ENCODE measurements around the gene RNF125. TPM values are rescaled to one million over a fixed set of nuclear protein-coding genes. Genes with fewer than 3 reads are reported as not detected.
A peak's percentile ranks its signal among the peaks of the same experiment; 100 is the strongest.
"Not testable (repeated sequence)": the region's sequence is repeated elsewhere in the genome, so short reads cannot be mapped to it uniquely, and the experiment has no call there.

Gene RNF125
- total RNA-seq, 1 donor from 2014 or later = 3.4 TPM

- intact Hi-C loops (cut with micrococcal nuclease) = no loop called here
- no peak for DNase-seq
- no peak for ATAC-seq
Measured at GRCh38 chr18:32074206-32074605, 55.6 kb downstream of the RNF125 start.

DNA sequence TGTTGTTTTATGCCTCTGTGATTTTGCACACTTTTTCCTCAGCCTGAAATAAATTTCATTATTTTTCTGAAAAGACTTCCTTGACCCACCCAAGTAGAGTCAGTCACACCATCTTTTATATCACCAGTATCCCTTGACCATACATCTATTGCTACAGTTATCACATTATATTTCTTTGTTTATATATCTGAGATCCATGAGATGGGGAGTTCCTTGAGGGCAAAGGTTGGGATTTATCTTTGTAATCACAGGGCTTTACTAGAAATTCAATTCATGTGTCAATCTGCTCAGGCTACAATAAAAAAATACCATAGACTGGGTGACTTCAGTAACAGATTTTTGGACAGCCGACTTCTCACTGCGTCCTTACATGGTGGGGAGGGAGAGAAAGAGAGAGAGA, 60.2 kb downstream of the RNF125 start:
- no peak for ATAC-seq
- intact Hi-C loops (cut with micrococcal nuclease) = no loop called here
- no peak for DNase-seq

DNA sequence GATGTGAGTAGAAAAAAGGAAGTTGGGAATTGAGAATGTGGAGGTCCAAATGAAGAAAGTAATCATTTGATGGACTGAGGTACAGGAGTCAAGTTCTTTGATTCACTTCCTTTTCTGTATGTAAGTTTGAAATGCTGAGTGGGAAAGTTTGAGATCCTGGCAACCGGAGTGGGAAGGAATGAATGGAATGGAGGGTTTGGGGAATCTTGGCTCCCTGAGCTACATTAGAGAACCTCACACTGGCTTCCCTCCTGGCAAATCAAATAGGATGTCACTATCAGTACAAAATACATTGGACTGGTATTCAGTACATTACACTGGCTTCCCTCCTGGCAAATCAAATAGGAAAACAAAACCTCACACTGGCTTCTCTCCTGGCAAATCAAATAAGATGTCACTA, 63.3 kb downstream of the RNF125 start:
- DNase-seq (no peak), ATAC-seq (no peak)
- intact Hi-C loops (cut with micrococcal nuclease) = no loop called here

GRCh38 chr18:32083781-32084180, 65.2 kb downstream of the RNF125 start:
- intact Hi-C loops (cut with micrococcal nuclease) = no loop called here
- no peak for DNase-seq

DNA sequence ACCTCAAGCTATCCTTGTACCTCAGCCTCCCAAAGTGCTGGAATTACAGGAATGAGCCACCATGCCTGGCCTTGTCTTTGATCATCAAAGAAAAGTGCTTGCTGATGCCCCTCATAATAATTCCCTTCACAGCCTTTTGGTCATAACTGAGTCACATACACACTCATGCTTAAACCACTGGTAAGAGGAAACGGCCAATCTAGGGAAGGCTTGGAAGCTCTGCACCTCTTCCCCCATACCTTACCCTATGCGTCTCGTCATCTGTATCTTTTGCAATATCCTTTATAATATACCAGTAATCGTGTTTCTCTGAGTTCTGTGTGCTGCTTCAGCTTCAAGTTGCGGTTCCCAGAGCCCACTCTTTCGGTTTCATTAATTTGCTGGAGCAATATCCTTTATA, 68.3 kb downstream of the RNF125 start:
- intact Hi-C loops (cut with micrococcal nuclease) = no loop called here
- ATAC-seq = no peak

More at GRCh38 chr18:32083781-32084180, 65.2 kb downstream of the RNF125 start:
- no peak for ATAC-seq

GRCh38 chr18:32090831-32091230, 72.2 kb downstream of the RNF125 start:
- DNase-seq; intact Hi-C loops (cut with micrococcal nuclease); ATAC-seq: not testable (repeated sequence)

More for the DNA sequence above, 68.3 kb downstream of the RNF125 start:
- no peak for DNase-seq

- no peak for ATAC-seq
- intact Hi-C loops (cut with micrococcal nuclease) = no loop called here
Measured at GRCh38 chr18:32091325-32091723, 72.7 kb downstream of the RNF125 start.

DNA sequence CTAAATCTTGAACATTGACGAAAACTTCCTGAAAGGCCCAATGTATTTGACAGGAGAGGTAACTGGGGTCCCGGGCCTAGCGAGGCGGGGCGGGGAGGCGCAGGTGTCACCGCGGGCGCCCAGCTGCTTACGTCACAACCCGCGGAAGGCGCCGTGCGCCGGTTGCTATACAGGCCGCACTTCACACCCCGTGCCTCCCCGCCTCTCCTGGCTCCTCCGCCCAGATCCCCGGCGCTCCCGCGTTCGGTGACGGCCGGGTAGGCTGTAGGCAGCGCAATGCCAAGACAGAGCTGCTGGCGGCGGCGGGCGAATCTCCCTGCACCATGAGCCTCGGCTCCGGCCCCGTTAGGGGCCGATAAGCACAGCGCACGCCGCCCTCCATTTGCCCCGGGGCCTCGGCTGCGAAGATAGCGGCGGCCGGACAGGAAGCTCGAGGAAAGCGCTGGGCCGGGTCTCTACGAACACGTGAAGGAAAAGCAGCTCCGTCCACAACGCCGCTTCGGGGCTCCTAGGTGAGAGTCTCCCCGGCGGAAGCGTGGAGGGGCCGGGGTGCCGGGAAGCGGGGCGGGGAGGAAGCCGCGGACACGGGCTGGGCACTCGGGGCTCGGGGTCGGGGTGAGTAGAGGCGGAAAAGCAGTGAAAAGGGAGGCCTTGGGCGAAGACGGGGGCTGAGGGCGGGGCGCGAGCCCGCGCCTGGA, 73.2 kb downstream of the RNF125 start, which contains the start of gene RNF138:
RNF138 (plus strand) TSS at position 151 of the 698 bp plus-strand sequence. CDS start 903 bp downstream, outside the sequence.
- peak; percentile 80 for ATAC-seq
- DNase-seq = peak; percentile 93
- intact Hi-C loops (cut with micrococcal nuclease) = no loop called here

More at GRCh38 chr18:32091325-32091723, 72.7 kb downstream of the RNF125 start:
- no peak for DNase-seq

- ATAC-seq (peak; percentile 98), DNase-seq (peak; percentile 100)
- intact Hi-C loops (cut with micrococcal nuclease) = no loop called here
Measured at GRCh38 chr18:32092422-32093101, 73.9 kb downstream of the RNF125 start.

DNA sequence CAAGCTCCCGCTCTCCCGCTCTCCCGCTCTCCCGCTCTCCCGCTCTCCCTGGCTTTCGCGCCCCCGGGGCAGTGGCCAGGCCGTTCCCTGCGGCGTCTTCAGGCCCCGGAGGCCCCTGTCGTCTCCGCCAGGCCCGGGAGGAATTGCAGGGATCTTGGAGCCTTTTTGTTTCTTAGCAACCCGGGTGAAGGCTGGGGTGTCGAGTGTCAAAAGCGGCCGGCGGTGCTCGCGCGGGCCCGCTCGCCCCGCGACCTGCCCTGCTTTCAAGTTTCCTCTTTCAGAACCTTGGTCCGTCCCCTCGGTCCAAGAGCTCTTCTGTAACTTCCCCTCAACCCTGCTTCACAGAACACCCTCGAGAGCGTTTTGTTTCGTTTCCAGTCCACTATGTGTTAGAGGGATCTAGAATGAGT, 74.5 kb downstream of the RNF125 start:
- DNase-seq = peak; percentile 54
- intact Hi-C loops (cut with micrococcal nuclease) = no loop called here
- ATAC-seq = peak; percentile 10

- ATAC-seq = no peak
- no peak for DNase-seq
- intact Hi-C loops (cut with micrococcal nuclease) = no loop called here
Measured at GRCh38 chr18:32093523-32093922, 74.9 kb downstream of the RNF125 start.

GRCh38 chr18:32095192-32095899, 76.7 kb downstream of the RNF125 start:
- DNase-seq (no peak), ATAC-seq (no peak)
- intact Hi-C loops (cut with micrococcal nuclease) = no loop called here

DNA sequence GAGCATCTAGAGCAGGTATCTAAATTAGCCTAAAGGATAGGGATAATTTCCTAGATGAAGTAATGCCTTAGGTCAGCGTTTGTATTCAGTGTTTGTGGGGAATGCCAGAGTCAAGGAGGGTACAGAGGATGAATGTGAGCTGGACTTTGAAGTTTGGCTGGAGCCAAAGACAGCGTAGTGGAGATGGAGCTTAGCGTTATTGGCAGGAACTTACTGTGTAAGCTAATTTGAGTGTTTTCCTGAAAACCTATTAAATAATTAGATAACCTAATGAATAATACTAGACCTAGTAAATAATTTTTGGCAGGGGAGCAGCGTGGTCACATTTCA, 77.2 kb downstream of the RNF125 start:
- no peak for ATAC-seq
- intact Hi-C loops (cut with micrococcal nuclease) = no loop called here
- no peak for DNase-seq

DNA sequence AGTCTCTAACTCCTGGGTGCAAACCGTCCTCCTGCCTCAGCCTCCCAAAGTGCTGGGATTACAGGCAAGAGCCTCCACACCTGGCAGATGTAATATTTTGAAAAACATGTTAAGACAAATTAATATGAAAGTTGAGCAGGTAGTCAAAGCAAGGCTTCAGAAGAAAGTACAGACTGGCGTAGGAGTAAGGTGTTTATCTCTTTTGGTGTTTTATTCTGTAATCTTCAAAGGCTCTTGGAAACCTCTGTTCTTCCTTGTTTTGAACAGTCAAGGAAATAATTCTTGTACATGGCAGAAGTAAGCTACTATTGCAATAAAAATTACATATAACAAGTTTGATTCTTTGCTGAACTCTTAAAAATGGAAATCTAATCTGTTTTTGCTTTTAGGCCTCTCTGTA, 78.3 kb downstream of the RNF125 start:
- ATAC-seq = no peak
- DNase-seq = no peak
- intact Hi-C loops (cut with micrococcal nuclease) = no loop called here

GRCh38 chr18:32104516-32104915, 85.9 kb downstream of the RNF125 start:
- intact Hi-C loops (cut with micrococcal nuclease) = no loop called here
- DNase-seq (no peak), ATAC-seq (no peak)

GRCh38 chr18:32110005-32110404, 91.4 kb downstream of the RNF125 start:
- DNase-seq = no peak
- intact Hi-C loops (cut with micrococcal nuclease) = no loop called here
- ATAC-seq = no peak

DNA sequence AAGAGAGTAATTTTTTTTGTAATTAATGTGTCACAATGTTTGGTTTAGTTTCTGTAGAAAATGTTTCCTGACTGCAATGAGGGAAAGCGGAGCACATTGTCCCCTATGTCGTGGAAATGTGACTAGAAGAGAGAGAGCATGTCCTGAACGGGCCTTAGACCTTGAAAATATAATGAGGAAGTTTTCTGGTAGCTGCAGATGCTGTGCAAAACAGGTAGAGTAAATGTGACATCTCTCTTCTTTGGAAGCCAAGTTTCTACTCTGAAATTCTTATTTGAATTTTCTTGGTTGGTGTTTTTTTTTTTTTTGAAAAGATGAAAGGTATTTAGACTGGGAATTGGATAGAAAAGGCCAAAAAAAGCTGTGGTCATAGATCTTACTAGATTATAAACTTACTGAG, 93.1 kb downstream of the RNF125 start:
- ATAC-seq (no peak), DNase-seq (no peak)
- intact Hi-C loops (cut with micrococcal nuclease) = no loop called here

DNA sequence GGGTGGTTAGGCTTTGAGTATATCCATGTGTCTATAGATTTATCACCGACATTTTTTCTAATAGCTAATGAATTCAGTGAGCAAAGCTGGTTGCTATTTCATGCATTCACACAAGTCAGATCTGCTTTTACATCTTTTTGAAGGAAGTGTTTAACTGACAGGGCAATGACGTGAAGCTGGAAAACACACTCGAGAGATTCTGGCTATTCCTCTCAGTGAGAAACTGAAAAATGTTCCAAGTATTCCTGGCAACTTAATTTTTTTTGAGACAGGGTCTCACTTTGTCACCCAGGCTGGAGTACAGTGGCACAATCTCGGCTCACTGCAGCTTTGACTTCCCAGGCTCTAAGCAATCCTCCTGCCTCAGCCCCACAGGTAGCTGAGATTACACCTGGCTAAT, 94.2 kb downstream of the RNF125 start:
- ATAC-seq (no peak), DNase-seq (no peak)
- intact Hi-C loops (cut with micrococcal nuclease) = no loop called here

DNA sequence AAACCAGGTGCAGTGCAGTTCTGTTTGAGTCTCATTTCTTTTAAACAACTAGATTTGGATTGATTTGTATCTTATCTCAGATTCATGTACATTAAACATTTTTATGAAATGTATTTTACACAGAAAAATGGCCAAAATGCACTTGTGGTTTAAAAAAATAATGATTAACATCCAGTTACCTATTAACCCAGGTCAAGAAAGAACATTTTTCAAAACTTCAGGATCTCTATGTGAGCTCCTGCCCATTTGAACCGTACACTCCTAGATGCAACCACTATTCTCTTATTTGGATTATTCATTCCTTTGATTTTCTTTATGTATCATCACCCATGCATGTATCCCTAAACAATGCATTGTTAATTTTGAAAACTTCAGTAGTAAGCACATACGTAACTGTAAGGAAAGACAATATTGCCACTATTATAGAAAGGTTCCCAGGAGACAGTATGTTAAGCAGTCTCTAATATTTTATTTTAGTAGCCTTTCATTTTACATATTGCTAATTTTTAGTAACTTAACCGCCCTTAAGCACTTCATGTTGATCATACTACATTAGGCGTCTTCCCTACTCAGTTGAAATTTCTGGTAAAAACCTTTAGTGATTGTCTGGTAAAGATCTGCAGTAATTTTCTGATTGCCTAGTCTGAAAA, 95.8 kb downstream of the RNF125 start:
- intact Hi-C loops (cut with micrococcal nuclease) = no loop called here
- no peak for DNase-seq
- ATAC-seq = no peak

DNA sequence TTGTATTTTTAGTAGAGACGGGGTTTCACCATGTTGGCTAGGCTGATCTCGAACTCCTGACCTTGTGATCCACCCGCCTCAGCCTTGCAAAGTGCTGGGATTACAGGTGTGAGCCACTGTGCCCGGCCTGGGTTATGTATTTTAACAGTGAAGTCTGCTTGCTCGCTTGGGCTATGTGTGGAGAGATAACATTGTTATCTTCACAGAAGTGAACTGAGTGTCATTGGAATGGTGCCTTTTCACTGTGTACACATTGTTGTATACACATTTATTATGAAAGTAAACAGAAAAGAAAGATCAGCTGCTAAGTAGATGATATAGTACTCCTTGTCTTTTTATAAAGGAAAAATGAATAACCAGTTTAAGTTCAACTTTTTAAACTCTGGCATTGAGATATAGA, 103.4 kb downstream of the RNF125 start:
- ATAC-seq (no peak), DNase-seq (no peak)

More for the DNA sequence above, 103.4 kb downstream of the RNF125 start:
- intact Hi-C loops (cut with micrococcal nuclease) = no loop called here
